ENCODE data around the gene SLC40A1.

The SLC40A1 gene

GRCh38 chr2:189569295-189569910, 11.2 kb downstream of the SLC40A1 start:
- no peak for DNase-seq (ENCODE audit: low spot score)

GRCh38 chr2:189566046-189566445, 14.5 kb downstream of the SLC40A1 start:
- DNase-seq (ENCODE audit: low spot score): no peak

GRCh38 chr2:189561371-189562038, 19.1 kb downstream of the SLC40A1 start:
- no peak for DNase-seq (ENCODE audit: low spot score)

GRCh38 chr2:189560273-189560586, 20.4 kb downstream of the SLC40A1 start:
- DNase-seq (ENCODE audit: low spot score): no peak

- DNase-seq (ENCODE audit: low spot score): no peak
Observed at GRCh38 chr2:189559579-189560272, 20.9 kb downstream of the SLC40A1 start.

GRCh38 chr2:189558516-189559272, 21.9 kb downstream of the SLC40A1 start:
- no peak for DNase-seq (ENCODE audit: low spot score)

- DNase-seq (ENCODE audit: low spot score): no peak
Observed at GRCh38 chr2:189557373-189557772, 23.2 kb downstream of the SLC40A1 start.

- no peak for DNase-seq (ENCODE audit: low spot score)
Observed at GRCh38 chr2:189556526-189556925, 24.1 kb downstream of the SLC40A1 start.

- no peak for DNase-seq (ENCODE audit: low spot score)
Observed at GRCh38 chr2:189555232-189555631, 25.4 kb downstream of the SLC40A1 start.

GRCh38 chr2:189553504-189554088, 27.0 kb downstream of the SLC40A1 start:
- DNase-seq (ENCODE audit: low spot score): no peak

GRCh38 chr2:189552991-189553404, 27.6 kb downstream of the SLC40A1 start:
- no peak for DNase-seq (ENCODE audit: low spot score)

- no peak for DNase-seq (ENCODE audit: low spot score)
Observed at GRCh38 chr2:189552334-189552990, 28.1 kb downstream of the SLC40A1 start.

- no peak for DNase-seq (ENCODE audit: low spot score)
Observed at GRCh38 chr2:189551808-189552207, 28.8 kb downstream of the SLC40A1 start.

- DNase-seq (ENCODE audit: low spot score): no peak
Observed at GRCh38 chr2:189549449-189549832, 31.1 kb downstream of the SLC40A1 start.

- DNase-seq (ENCODE audit: low spot score): no peak
Observed at GRCh38 chr2:189548666-189549448, 31.7 kb downstream of the SLC40A1 start.

- DNase-seq (ENCODE audit: low spot score): no peak
Observed at GRCh38 chr2:189545418-189545817, 35.2 kb downstream of the SLC40A1 start.

GRCh38 chr2:189544318-189545042, 36.1 kb downstream of the SLC40A1 start:
- DNase-seq (ENCODE audit: low spot score): no peak

GRCh38 chr2:189543367-189543766, 37.2 kb downstream of the SLC40A1 start:
- no peak for DNase-seq (ENCODE audit: low spot score)

GRCh38 chr2:189542145-189542882, 38.3 kb downstream of the SLC40A1 start:
- DNase-seq (ENCODE audit: low spot score): no peak

GRCh38 chr2:189541591-189541990, 39.0 kb downstream of the SLC40A1 start:
- DNase-seq (ENCODE audit: low spot score): no peak
